Measurements from ENCODE around the gene AGMO.

The AGMO gene

GRCh38 chr7:15485431-15485830 is 76.4 kb downstream of the AGMO start:
- no peak overlapping the region for H3K27ac ChIP-seq (ENCODE audit: low read depth, low read length)
- no peak overlapping the region for H3K4me3 ChIP-seq (ENCODE audit: low read length)
- no peaks in the 10 kb centered on the region for H3K79me2 ChIP-seq (ENCODE audit: control insufficient read depth, low read length)
- no peak overlapping the region for H3K4me2 ChIP-seq (ENCODE audit: low read length)
- TF ChIP-seq, protein P1, sequence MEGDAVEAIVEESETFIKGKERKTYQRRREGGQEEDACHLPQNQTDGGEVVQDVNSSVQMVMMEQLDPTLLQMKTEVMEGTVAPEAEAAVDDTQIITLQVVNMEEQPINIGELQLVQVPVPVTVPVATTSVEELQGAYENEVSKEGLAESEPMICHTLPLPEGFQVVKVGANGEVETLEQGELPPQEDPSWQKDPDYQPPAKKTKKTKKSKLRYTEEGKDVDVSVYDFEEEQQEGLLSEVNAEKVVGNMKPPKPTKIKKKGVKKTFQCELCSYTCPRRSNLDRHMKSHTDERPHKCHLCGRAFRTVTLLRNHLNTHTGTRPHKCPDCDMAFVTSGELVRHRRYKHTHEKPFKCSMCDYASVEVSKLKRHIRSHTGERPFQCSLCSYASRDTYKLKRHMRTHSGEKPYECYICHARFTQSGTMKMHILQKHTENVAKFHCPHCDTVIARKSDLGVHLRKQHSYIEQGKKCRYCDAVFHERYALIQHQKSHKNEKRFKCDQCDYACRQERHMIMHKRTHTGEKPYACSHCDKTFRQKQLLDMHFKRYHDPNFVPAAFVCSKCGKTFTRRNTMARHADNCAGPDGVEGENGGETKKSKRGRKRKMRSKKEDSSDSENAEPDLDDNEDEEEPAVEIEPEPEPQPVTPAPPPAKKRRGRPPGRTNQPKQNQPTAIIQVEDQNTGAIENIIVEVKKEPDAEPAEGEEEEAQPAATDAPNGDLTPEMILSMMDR (IDR thresholded peaks at IDR 0.05; ENCODE audit: low read depth, low read length, poor library complexity, severe bottlenecking) = no peak
- TF ChIP-seq EZH2phosphoT487 (IDR thresholded peaks at IDR 0.05; ENCODE audit: borderline replicate concordance, low read length) = no peak
- no peaks in the 10 kb centered on the region for H3K36me3 ChIP-seq (ENCODE audit: control insufficient read depth, low read length)
- no peaks in the 10 kb centered on the region for H3F3A ChIP-seq (ENCODE audit: control insufficient read depth, insufficient read depth)
- no peaks in the 10 kb centered on the region for H4K20me1 ChIP-seq (ENCODE audit: control insufficient read depth, insufficient read depth, low read depth, low read length)
- H3K9me2 ChIP-seq (replicated peaks; ENCODE audit: control insufficient read depth, low read length) = no peaks in the 10 kb centered on the region
- H3K4me1 ChIP-seq (ENCODE audit: control insufficient read depth, low read length) = no peaks in the 10 kb centered on the region
- H3K27me3 ChIP-seq (ENCODE audit: control insufficient read depth, low read length) = no peaks in the 10 kb centered on the region
- H3K9me3 ChIP-seq (ENCODE audit: control insufficient read depth, insufficient read depth, low read length) = no peaks in the 10 kb centered on the region

DNA sequence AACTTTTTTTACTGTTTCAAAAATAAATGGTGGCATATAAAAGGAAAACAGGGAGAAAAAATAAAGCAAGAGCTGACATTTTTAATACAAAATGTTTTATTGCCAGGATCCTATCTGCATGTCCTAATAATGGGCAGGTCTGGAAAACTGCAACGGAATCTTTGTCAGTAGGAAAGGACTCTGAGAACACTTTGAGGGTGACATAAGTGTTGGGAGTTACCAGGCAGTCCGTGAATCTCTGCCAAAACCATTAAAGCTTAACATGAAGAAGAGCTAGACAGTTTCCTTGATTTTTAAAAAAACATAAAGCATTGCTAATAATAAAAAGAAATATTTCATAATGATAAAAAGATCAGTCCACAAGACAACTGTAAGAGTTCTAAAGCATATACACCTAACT is 80.7 kb downstream of the AGMO start:
- Histone ChIP-seq H3K27ac (ENCODE audit: low read depth, low read length) (no peak overlapping the region), H3K4me3 (ENCODE audit: low read length) (no peak overlapping the region), H4K20me1 (ENCODE audit: control insufficient read depth, insufficient read depth, low read depth, low read length) (no peaks in the 10 kb centered on the region), H3K27me3 (ENCODE audit: control insufficient read depth, low read length) (no peaks in the 10 kb centered on the region), H3K9me2 (replicated peaks; ENCODE audit: control insufficient read depth, low read length) (no peaks in the 10 kb centered on the region), H3K4me1 (ENCODE audit: control insufficient read depth, low read length) (no peaks in the 10 kb centered on the region), H3F3A (ENCODE audit: control insufficient read depth, insufficient read depth) (no peaks in the 10 kb centered on the region), H3K36me3 (ENCODE audit: control insufficient read depth, low read length) (no peaks in the 10 kb centered on the region), H3K79me2 (ENCODE audit: control insufficient read depth, low read length) (no peaks in the 10 kb centered on the region), H3K4me2 (ENCODE audit: low read length) (no peak overlapping the region), H3K9me3 (ENCODE audit: control insufficient read depth, insufficient read depth, low read length) (peaks cover 6% of the 10 kb centered on the region; the same call in 1 of the 2 replicates)
- TF ChIP-seq, protein P1 (IDR thresholded peaks at IDR 0.05; ENCODE audit: low read depth, low read length, poor library complexity, severe bottlenecking) = no peak
- TF ChIP-seq EZH2phosphoT487 (IDR thresholded peaks at IDR 0.05; ENCODE audit: borderline replicate concordance, low read length) = no peak

DNA sequence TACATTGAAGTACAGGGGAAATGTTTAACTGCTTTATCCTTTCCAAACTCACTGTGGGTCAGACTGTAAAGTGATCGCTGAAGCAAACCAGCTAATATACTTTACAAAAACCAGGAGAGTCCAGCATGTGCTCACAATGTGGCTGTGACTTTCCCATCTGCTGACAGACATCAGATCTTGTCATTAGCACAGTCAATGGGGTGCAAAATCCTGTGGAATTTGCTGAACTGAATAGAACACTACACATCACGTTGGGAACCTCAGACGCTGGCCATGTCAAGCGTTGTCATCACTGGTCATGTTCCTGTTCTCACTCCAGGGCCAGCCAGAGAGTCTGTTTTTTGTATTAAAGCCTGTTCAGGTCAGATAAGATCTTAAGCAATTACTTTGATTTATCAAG is 83.4 kb downstream of the AGMO start:
- H3K4me2 ChIP-seq (ENCODE audit: low read length) = no peak overlapping the region
- H3K36me3 ChIP-seq (ENCODE audit: control insufficient read depth, low read length) = no peaks in the 10 kb centered on the region
- H3K27ac ChIP-seq (ENCODE audit: low read depth, low read length) = no peak overlapping the region
- no peaks in the 10 kb centered on the region for H3K27me3 ChIP-seq (ENCODE audit: control insufficient read depth, low read length)
- H3K4me3 ChIP-seq (ENCODE audit: low read length) = no peak overlapping the region
- no peaks in the 10 kb centered on the region for H3K9me2 ChIP-seq (replicated peaks; ENCODE audit: control insufficient read depth, low read length)
- H3K9me3 ChIP-seq (ENCODE audit: control insufficient read depth, insufficient read depth, low read length) = peaks cover 6% of the 10 kb centered on the region; the same call in 1 of the 2 replicates
- no peaks in the 10 kb centered on the region for H3K4me1 ChIP-seq (ENCODE audit: control insufficient read depth, low read length)
- no peaks in the 10 kb centered on the region for H3F3A ChIP-seq (ENCODE audit: control insufficient read depth, insufficient read depth)
- no peaks in the 10 kb centered on the region for H3K79me2 ChIP-seq (ENCODE audit: control insufficient read depth, low read length)
- no peaks in the 10 kb centered on the region for H4K20me1 ChIP-seq (ENCODE audit: control insufficient read depth, insufficient read depth, low read depth, low read length)
- TF ChIP-seq, protein P1 (IDR thresholded peaks at IDR 0.05; ENCODE audit: low read depth, low read length, poor library complexity, severe bottlenecking) = no peak
- TF ChIP-seq EZH2phosphoT487 (IDR thresholded peaks at IDR 0.05; ENCODE audit: borderline replicate concordance, low read length) = no peak
